SK-N-SH (cell line): ENCODE measurements around the gene NXPH4.

Experiments used
- CHD2 ChIP-seq: fragments of 150-350 bp; IDR thresholded peaks from 2 replicates; pipeline ENCODE4 v1.6.1; 2018; ENCODE audit warnings: low read length; ENCODE audit not compliant: partially characterized antibody
- ELF1 ChIP-seq: IDR thresholded peaks from 2 replicates; pipeline ENCODE4 v1.4.0; 2012
- EP300 ChIP-seq, 2 experiments: IDR thresholded peaks; 2 replicates each; pipeline versions ENCODE4 v1.4.0 to v1.6.1; 2012; ENCODE audit warnings: borderline replicate concordance in 1 of 2, low read depth in 1 of 2, low read length in 1 of 2
- POLR2AphosphoS5 ChIP-seq: IDR thresholded peaks from 2 replicates; pipeline ENCODE4 v1.6.1; 2012; ENCODE audit warnings: low read depth, low read length
- YY1 ChIP-seq: IDR thresholded peaks from 2 replicates; pipeline ENCODE4 v1.4.0; 2012; ENCODE audit warnings: low read depth, mild to moderate bottlenecking
- TF ChIP-seq, protein P1 (sequence below): fragments of 200-600 bp; sonication (generic); IDR thresholded peaks from 2 replicates; pipeline ENCODE4 v1.6.1; 2017; ENCODE audit warnings: antibody characterized with exemption, mild to moderate bottlenecking, moderate library complexity
- TF ChIP-seq, protein P2 (sequence below): IDR thresholded peaks from 2 replicates; pipeline ENCODE4 v1.6.1; 2012; ENCODE audit warnings: mild to moderate bottlenecking, low read depth, low read length, moderate library complexity
- TF ChIP-seq, protein P3 (sequence below): IDR thresholded peaks from 2 replicates; pipeline ENCODE4; 2012
- TF ChIP-seq, protein P4 (sequence below): IDR thresholded peaks from 2 replicates; pipeline ENCODE4 v1.4.0; 2012; ENCODE audit warnings: low read depth, borderline replicate concordance

DNA sequence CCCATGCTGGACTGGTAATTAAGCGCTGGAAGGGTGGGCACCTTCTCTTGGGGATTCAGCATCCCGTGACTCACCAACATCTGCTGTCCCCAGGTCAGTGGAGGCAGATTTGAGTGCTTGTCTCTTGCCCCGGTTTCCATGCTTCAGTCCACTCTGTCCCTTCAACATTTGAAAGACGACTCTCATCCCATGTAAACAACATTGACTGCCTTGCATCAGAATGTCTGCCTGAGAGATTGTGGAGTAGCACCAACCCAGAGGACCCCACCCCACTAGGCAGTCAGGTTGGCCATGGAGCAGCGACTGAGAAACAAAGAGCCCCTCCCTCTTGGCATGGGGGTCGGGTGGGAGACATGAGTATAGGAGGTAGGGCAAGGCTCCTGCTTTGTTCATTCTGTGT is 39.3 kb downstream of the NXPH4 start:
- TF ChIP-seq EP300 (IDR thresholded peaks at IDR 0.05; ENCODE audit: borderline replicate concordance in 1 of 2, low read depth in 1 of 2, low read length in 1 of 2) (no peak), YY1 (no peak), POLR2AphosphoS5 (no peak), ELF1 (no peak), CHD2 (no peak)
- TF ChIP-seq, protein P1, sequence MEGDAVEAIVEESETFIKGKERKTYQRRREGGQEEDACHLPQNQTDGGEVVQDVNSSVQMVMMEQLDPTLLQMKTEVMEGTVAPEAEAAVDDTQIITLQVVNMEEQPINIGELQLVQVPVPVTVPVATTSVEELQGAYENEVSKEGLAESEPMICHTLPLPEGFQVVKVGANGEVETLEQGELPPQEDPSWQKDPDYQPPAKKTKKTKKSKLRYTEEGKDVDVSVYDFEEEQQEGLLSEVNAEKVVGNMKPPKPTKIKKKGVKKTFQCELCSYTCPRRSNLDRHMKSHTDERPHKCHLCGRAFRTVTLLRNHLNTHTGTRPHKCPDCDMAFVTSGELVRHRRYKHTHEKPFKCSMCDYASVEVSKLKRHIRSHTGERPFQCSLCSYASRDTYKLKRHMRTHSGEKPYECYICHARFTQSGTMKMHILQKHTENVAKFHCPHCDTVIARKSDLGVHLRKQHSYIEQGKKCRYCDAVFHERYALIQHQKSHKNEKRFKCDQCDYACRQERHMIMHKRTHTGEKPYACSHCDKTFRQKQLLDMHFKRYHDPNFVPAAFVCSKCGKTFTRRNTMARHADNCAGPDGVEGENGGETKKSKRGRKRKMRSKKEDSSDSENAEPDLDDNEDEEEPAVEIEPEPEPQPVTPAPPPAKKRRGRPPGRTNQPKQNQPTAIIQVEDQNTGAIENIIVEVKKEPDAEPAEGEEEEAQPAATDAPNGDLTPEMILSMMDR: no peak
- TF ChIP-seq, protein P2, sequence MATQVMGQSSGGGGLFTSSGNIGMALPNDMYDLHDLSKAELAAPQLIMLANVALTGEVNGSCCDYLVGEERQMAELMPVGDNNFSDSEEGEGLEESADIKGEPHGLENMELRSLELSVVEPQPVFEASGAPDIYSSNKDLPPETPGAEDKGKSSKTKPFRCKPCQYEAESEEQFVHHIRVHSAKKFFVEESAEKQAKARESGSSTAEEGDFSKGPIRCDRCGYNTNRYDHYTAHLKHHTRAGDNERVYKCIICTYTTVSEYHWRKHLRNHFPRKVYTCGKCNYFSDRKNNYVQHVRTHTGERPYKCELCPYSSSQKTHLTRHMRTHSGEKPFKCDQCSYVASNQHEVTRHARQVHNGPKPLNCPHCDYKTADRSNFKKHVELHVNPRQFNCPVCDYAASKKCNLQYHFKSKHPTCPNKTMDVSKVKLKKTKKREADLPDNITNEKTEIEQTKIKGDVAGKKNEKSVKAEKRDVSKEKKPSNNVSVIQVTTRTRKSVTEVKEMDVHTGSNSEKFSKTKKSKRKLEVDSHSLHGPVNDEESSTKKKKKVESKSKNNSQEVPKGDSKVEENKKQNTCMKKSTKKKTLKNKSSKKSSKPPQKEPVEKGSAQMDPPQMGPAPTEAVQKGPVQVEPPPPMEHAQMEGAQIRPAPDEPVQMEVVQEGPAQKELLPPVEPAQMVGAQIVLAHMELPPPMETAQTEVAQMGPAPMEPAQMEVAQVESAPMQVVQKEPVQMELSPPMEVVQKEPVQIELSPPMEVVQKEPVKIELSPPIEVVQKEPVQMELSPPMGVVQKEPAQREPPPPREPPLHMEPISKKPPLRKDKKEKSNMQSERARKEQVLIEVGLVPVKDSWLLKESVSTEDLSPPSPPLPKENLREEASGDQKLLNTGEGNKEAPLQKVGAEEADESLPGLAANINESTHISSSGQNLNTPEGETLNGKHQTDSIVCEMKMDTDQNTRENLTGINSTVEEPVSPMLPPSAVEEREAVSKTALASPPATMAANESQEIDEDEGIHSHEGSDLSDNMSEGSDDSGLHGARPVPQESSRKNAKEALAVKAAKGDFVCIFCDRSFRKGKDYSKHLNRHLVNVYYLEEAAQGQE: no peak
- TF ChIP-seq, protein P3, sequence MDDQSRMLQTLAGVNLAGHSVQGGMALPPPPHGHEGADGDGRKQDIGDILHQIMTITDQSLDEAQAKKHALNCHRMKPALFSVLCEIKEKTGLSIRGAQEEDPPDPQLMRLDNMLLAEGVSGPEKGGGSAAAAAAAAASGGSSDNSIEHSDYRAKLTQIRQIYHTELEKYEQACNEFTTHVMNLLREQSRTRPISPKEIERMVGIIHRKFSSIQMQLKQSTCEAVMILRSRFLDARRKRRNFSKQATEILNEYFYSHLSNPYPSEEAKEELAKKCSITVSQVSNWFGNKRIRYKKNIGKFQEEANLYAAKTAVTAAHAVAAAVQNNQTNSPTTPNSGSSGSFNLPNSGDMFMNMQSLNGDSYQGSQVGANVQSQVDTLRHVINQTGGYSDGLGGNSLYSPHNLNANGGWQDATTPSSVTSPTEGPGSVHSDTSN: no peak
- TF ChIP-seq, protein P4, sequence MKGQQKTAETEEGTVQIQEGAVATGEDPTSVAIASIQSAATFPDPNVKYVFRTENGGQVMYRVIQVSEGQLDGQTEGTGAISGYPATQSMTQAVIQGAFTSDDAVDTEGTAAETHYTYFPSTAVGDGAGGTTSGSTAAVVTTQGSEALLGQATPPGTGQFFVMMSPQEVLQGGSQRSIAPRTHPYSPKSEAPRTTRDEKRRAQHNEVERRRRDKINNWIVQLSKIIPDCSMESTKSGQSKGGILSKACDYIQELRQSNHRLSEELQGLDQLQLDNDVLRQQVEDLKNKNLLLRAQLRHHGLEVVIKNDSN: no peak
